ENCODE data around the gene GATAD2B.

GRCh38 chr1:153768316-153769181 lies 154.2 kb downstream of the GATAD2B start:
- no peak for TF ChIP-seq CTCF (conservative IDR thresholded peaks at IDR 0.05 in 1 of 2, IDR thresholded peaks at IDR 0.05 in 1 of 2; ENCODE audit: extremely low read depth in 1 of 2, insufficient read depth in 1 of 2, low read depth in 1 of 2, low read length in 2 of 2)
- TF ChIP-seq EZH2 (IDR thresholded peaks at IDR 0.05; ENCODE audit: borderline replicate concordance, low read length) = no peak

Data from mammary epithelial cell (primary cell).